Body of pancreas (tissue), 4 donors: Measurements from ENCODE around the gene FERMT3.

Experiments
- POLR2A ChIP-seq, 3 donors: fragments of 450-650 bp; IDR thresholded peaks; one replicate each; pipeline ENCODE4 v1.6.1; 2016; ENCODE audit warnings: antibody characterized with exemption in 3 of 3, mild to moderate bottlenecking in 2 of 3
- TF ChIP-seq, protein P1 (sequence below), 7 experiments: fragments of 450-650 bp in 4 of 7; fragments of 200-600 bp in 3 of 7; sonication (generic) in 3 of 7; IDR thresholded peaks; one replicate each; pipeline ENCODE4 v1.5.1; 2016 to 2019; ENCODE audit warnings: antibody characterized with exemption in 7 of 7

DNA sequence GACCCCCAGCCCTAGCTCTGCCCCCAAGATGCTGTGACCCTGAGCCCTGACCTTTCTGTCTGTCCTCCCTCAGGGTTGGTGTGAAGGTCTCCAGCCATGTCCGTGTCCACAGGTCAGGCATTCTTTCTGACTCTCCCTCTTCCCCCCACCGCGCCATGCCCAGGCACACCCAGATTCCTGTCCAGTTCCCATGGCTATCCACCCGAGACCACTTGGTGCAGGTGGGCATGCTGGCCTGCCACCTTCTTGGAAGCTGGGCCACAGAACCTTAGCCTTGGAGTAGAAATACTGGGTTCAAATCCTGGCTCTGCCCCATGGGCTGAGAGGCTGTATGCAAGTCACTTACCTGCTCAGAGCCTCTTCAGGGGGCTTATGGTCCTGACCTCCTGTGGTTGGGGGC lies 42.5 kb downstream of the FERMT3 start:
- TF ChIP-seq, protein P1, sequence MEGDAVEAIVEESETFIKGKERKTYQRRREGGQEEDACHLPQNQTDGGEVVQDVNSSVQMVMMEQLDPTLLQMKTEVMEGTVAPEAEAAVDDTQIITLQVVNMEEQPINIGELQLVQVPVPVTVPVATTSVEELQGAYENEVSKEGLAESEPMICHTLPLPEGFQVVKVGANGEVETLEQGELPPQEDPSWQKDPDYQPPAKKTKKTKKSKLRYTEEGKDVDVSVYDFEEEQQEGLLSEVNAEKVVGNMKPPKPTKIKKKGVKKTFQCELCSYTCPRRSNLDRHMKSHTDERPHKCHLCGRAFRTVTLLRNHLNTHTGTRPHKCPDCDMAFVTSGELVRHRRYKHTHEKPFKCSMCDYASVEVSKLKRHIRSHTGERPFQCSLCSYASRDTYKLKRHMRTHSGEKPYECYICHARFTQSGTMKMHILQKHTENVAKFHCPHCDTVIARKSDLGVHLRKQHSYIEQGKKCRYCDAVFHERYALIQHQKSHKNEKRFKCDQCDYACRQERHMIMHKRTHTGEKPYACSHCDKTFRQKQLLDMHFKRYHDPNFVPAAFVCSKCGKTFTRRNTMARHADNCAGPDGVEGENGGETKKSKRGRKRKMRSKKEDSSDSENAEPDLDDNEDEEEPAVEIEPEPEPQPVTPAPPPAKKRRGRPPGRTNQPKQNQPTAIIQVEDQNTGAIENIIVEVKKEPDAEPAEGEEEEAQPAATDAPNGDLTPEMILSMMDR (IDR thresholded peaks at IDR 0.05), result no peak
- no peak for TF ChIP-seq POLR2A (IDR thresholded peaks at IDR 0.05)
